Mesenchymal stem cell (in vitro differentiated cells and primary cell): ENCODE results near the gene SCYGR1.
A peak's percentile ranks its signal among the peaks of the same experiment; 100 is the strongest.

Experiments used
- DNase-seq: peaks from one replicate; pipeline ENCODE4 v3.0.0-alpha.2; 2013
- H2AFZ ChIP-seq: one replicate; pipeline ENCODE4 v1.6.1; 2013; ENCODE audit warnings: low read depth, mild to moderate bottlenecking, control low read depth, inconsistent platforms, low read length, moderate library complexity
- H2AK5ac ChIP-seq: 2 replicates; pipeline ENCODE4 v1.6.1; 2013; ENCODE audit warnings: low read length, moderate library complexity, mild to moderate bottlenecking, inconsistent platforms; ENCODE audit not compliant: severe bottlenecking
- H2BK120ac ChIP-seq: one replicate; pipeline ENCODE4 v1.6.1; 2013; ENCODE audit warnings: low read depth, mild to moderate bottlenecking, inconsistent platforms, low read length, moderate library complexity
- H2BK12ac ChIP-seq, 2 experiments: one replicate each; pipeline ENCODE4 v1.6.1; 2013; ENCODE audit warnings: inconsistent platforms in 2 of 2, low read length in 2 of 2, mild to moderate bottlenecking in 2 of 2, moderate library complexity in 2 of 2, control low read depth in 1 of 2
- H2BK15ac ChIP-seq: one replicate; pipeline ENCODE4 v1.6.1; 2013; ENCODE audit warnings: mild to moderate bottlenecking, low read depth, inconsistent platforms; ENCODE audit not compliant: poor library complexity, severe bottlenecking
- H2BK5ac ChIP-seq: 2 replicates; pipeline ENCODE4 v1.6.1; 2013; ENCODE audit warnings: low read depth, mild to moderate bottlenecking, low read length, control low read depth, inconsistent platforms; ENCODE audit not compliant: poor library complexity, severe bottlenecking
- H3K14ac ChIP-seq, 2 experiments: one replicate each; pipeline ENCODE4 v1.6.1; 2013; ENCODE audit warnings: inconsistent platforms in 2 of 2, low read length in 2 of 2, control low read depth in 1 of 2, mild to moderate bottlenecking in 1 of 2, moderate library complexity in 1 of 2
- H3K18ac ChIP-seq, 2 experiments: one replicate each; pipeline ENCODE4 v1.6.1; 2013; ENCODE audit warnings: inconsistent platforms in 2 of 2, low read length in 2 of 2, control low read depth in 1 of 2, low read depth in 1 of 2, mild to moderate bottlenecking in 1 of 2
- H3K23ac ChIP-seq, 2 experiments: one replicate each; pipeline ENCODE4 v1.6.1; 2013; ENCODE audit warnings: inconsistent platforms in 2 of 2, low read length in 2 of 2, mild to moderate bottlenecking in 2 of 2, moderate library complexity in 2 of 2, control low read depth in 1 of 2
- H3K27ac ChIP-seq: 2 replicates; pipeline ENCODE4 v1.5.1; 2013; ENCODE audit warnings: mild to moderate bottlenecking, moderate library complexity, low read length, control low read depth, inconsistent platforms; ENCODE audit not compliant: poor library complexity, severe bottlenecking
- H3K27me3 ChIP-seq, 2 experiments: 2 replicates each; pipeline versions ENCODE4 v1.6.1 to v1.7.0; 2013; ENCODE audit warnings: low read length in 2 of 2, mild to moderate bottlenecking in 2 of 2, moderate library complexity in 2 of 2, control low read depth in 1 of 2, inconsistent platforms in 1 of 2; ENCODE audit not compliant: control insufficient read depth in 1 of 2, insufficient read depth in 1 of 2
- H3K36me3 ChIP-seq, 2 experiments: 2 replicates each; pipeline versions ENCODE4 v1.6.1 to v1.7.0; 2013; ENCODE audit warnings: low read length in 2 of 2, control low read depth in 1 of 2, inconsistent platforms in 1 of 2, low read depth in 1 of 2, mild to moderate bottlenecking in 1 of 2; ENCODE audit not compliant: insufficient read depth in 2 of 2, control insufficient read depth in 1 of 2
- H3K4ac ChIP-seq, 2 experiments: one replicate each; pipeline ENCODE4 v1.6.1; 2013; ENCODE audit warnings: inconsistent platforms in 2 of 2, low read length in 2 of 2, mild to moderate bottlenecking in 2 of 2, moderate library complexity in 2 of 2, control low read depth in 1 of 2, low read depth in 1 of 2
- H3K4me1 ChIP-seq: 2 replicates; pipeline ENCODE4 v1.6.1; 2013; ENCODE audit warnings: low read depth, low read length, control low read depth; ENCODE audit not compliant: control insufficient read depth, insufficient read depth
- H3K4me2 ChIP-seq: 2 replicates; pipeline ENCODE4 v1.6.1; 2013; ENCODE audit warnings: low read length, mild to moderate bottlenecking, inconsistent platforms; ENCODE audit not compliant: poor library complexity, severe bottlenecking
- H3K4me3 ChIP-seq, 2 experiments: 2 replicates each; pipeline versions ENCODE4 v1.5.1 to v1.7.0; 2013; ENCODE audit warnings: low read length in 2 of 2, mild to moderate bottlenecking in 2 of 2, control low read depth in 1 of 2, low read depth in 1 of 2; ENCODE audit not compliant: insufficient read depth in 1 of 2
- H3K79me1 ChIP-seq: replicated peaks from 2 replicates; pipeline ENCODE4 v1.6.1; 2013; ENCODE audit warnings: mild to moderate bottlenecking, control low read depth, low read length, inconsistent platforms; ENCODE audit not compliant: poor library complexity, severe bottlenecking
- H3K9ac ChIP-seq: 2 replicates; pipeline ENCODE4 v1.7.0; 2013; ENCODE audit warnings: mild to moderate bottlenecking, low read length, moderate library complexity
- H3K9me3 ChIP-seq: 2 replicates; pipeline ENCODE4 v1.7.0; 2013; ENCODE audit warnings: mild to moderate bottlenecking, low read length; ENCODE audit not compliant: control insufficient read depth
- H4K8ac ChIP-seq: one replicate; pipeline ENCODE4 v1.6.1; 2013; ENCODE audit warnings: inconsistent platforms, mild to moderate bottlenecking, low read length, moderate library complexity
- H4K91ac ChIP-seq: one replicate; pipeline ENCODE4 v1.6.1; 2013; ENCODE audit warnings: mild to moderate bottlenecking, low read length, inconsistent platforms
- WGBS: methylation state at CpG from one replicate; pipeline ENCODE4 v1.1.7; 2013; ENCODE audit warnings: mixed read lengths; 5-methylcytosine and 5-hydroxymethylcytosine counted together

The SCYGR1 gene

GRCh38 chr2:227368574-227368973, 19.2 kb downstream of the SCYGR1 start:
- no peak overlapping the region for H3K4me2 ChIP-seq
- no peak overlapping the region for H2AK5ac ChIP-seq
- H4K91ac ChIP-seq, result no peak overlapping the region
- H3K27ac ChIP-seq, result no peak overlapping the region
- no peaks in the 10 kb centered on the region for H3K9me3 ChIP-seq
- H3K23ac ChIP-seq, result no peak overlapping the region
- no peak overlapping the region for H2BK5ac ChIP-seq
- no peak overlapping the region for H3K4me3 ChIP-seq
- H3K18ac ChIP-seq, result no peak overlapping the region
- no peak overlapping the region for H3K14ac ChIP-seq
- H2BK15ac ChIP-seq, result no peak overlapping the region
- no peak overlapping the region for H3K4ac ChIP-seq
- whole genome bisulfite sequencing, result 100% methylated on average over 3 of the region's 5 CpGs
- H3K27me3 ChIP-seq, result no peaks in the 10 kb centered on the region
- no peak overlapping the region for H4K8ac ChIP-seq
- H3K4me1 ChIP-seq, result peaks cover 2% of the 10 kb centered on the region
- H3K79me1 ChIP-seq, result no peaks in the 10 kb centered on the region
- no peak for DNase-seq
- H3K9ac ChIP-seq, result no peak overlapping the region
- H3K36me3 ChIP-seq, result no peaks in the 10 kb centered on the region
- H2AFZ ChIP-seq, result no peak overlapping the region
- no peak overlapping the region for H2BK120ac ChIP-seq
- no peak overlapping the region for H2BK12ac ChIP-seq

DNA sequence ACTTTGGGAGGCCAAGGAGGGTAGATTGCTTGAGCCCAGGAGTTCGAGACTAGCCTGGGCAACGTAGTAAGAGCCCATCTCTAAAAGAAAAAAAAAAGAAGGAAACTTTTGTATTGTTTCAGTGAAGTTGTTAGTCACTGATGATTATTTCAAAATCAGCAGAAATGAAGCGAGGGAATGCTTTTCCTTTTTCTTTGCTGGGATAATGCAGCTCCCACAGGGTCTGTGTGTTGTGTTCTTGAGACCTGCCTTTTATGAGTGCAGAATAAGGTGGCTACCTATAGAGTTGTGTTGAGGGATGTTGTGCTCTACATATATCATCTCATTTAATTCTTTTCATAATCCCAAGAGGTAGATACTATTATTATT, 20.3 kb downstream of the SCYGR1 start:
- Histone ChIP-seq H3K4me3 (peak overlapping the region in 1 of 2 experiments; percentile 11), H3K9ac (peak overlapping the region; percentile 76), H4K8ac (no peak overlapping the region), H2AFZ (no peak overlapping the region), H2BK5ac (no peak overlapping the region), H3K4ac (no peak overlapping the region), H3K79me1 (no peaks in the 10 kb centered on the region), H3K36me3 (no peaks in the 10 kb centered on the region), H2BK15ac (no peak overlapping the region), H4K91ac (no peak overlapping the region), H3K23ac (no peak overlapping the region), H2BK120ac (no peak overlapping the region), H3K4me1 (peaks cover 2% of the 10 kb centered on the region), H3K27ac (no peak overlapping the region), H2AK5ac (no peak overlapping the region), H3K18ac (no peak overlapping the region), H2BK12ac (no peak overlapping the region), H3K27me3 (no peaks in the 10 kb centered on the region), H3K9me3 (no peaks in the 10 kb centered on the region), H3K14ac (no peak overlapping the region), H3K4me2 (no peak overlapping the region)
- no peak for DNase-seq
- 99% methylated on average over 3 of the region's 3 CpGs for whole genome bisulfite sequencing

- Histone ChIP-seq H2AFZ (no peak overlapping the region), H3K23ac (no peak overlapping the region), H4K8ac (no peak overlapping the region), H2BK120ac (no peak overlapping the region), H3K14ac (no peak overlapping the region), H2BK5ac (no peak overlapping the region), H3K27ac (no peak overlapping the region), H3K4ac (no peak overlapping the region), H4K91ac (no peak overlapping the region), H2AK5ac (no peak overlapping the region), H3K4me1 (peaks cover 2% of the 10 kb centered on the region), H3K9me3 (no peaks in the 10 kb centered on the region), H3K4me3 (peak overlapping the region in 1 of 2 experiments; percentile 35), H3K4me2 (no peak overlapping the region), H3K18ac (no peak overlapping the region), H3K36me3 (no peaks in the 10 kb centered on the region), H2BK12ac (no peak overlapping the region), H2BK15ac (no peak overlapping the region), H3K27me3 (no peaks in the 10 kb centered on the region), H3K9ac (peak overlapping the region; percentile 76), H3K79me1 (no peaks in the 10 kb centered on the region)
- WGBS, result 91% methylated on average over 10 of the region's 11 CpGs
- no peak for DNase-seq
Measured at GRCh38 chr2:227366769-227367426, 20.9 kb downstream of the SCYGR1 start.

DNA sequence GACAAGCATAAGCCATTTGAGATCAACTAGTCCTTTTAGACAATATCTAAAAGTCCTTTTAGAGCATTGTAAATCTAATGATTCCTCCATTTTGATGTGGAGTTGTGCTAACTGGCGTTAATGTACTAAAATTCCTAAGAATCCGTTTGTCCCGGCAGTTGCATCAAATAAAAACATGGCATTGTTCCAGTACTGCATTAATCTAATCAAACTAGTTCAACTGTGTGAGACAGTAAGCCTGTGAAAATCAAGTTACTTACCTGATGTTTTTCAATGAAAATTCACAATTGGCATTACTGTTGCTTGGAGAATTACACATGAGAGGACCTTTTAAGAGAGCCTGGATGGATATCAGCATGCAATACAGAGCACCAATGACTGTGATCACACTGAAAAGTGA, 21.9 kb downstream of the SCYGR1 start:
- Histone ChIP-seq H3K4me3 (no peak overlapping the region), H3K4me1 (peaks cover 2% of the 10 kb centered on the region), H3K9ac (peak overlapping the region; percentile 76), H3K23ac (no peak overlapping the region), H4K91ac (no peak overlapping the region), H3K9me3 (no peaks in the 10 kb centered on the region), H3K27me3 (no peaks in the 10 kb centered on the region), H2BK12ac (no peak overlapping the region), H2BK120ac (no peak overlapping the region), H3K79me1 (no peaks in the 10 kb centered on the region), H2BK15ac (no peak overlapping the region), H3K4me2 (no peak overlapping the region), H2AFZ (no peak overlapping the region), H3K18ac (no peak overlapping the region), H2AK5ac (no peak overlapping the region), H2BK5ac (no peak overlapping the region), H3K14ac (no peak overlapping the region), H3K4ac (no peak overlapping the region), H3K36me3 (peaks cover 0 to 9% of the 10 kb centered on the region in 2 experiments), H3K27ac (no peak overlapping the region), H4K8ac (no peak overlapping the region)
- 100% methylated on average over 3 of the region's 3 CpGs for WGBS
- DNase-seq, result no peak
